ENCODE measurements around the gene HEXIM2.
A peak's percentile ranks its signal among the peaks of the same experiment; 100 is the strongest.

Gene HEXIM2

DNA sequence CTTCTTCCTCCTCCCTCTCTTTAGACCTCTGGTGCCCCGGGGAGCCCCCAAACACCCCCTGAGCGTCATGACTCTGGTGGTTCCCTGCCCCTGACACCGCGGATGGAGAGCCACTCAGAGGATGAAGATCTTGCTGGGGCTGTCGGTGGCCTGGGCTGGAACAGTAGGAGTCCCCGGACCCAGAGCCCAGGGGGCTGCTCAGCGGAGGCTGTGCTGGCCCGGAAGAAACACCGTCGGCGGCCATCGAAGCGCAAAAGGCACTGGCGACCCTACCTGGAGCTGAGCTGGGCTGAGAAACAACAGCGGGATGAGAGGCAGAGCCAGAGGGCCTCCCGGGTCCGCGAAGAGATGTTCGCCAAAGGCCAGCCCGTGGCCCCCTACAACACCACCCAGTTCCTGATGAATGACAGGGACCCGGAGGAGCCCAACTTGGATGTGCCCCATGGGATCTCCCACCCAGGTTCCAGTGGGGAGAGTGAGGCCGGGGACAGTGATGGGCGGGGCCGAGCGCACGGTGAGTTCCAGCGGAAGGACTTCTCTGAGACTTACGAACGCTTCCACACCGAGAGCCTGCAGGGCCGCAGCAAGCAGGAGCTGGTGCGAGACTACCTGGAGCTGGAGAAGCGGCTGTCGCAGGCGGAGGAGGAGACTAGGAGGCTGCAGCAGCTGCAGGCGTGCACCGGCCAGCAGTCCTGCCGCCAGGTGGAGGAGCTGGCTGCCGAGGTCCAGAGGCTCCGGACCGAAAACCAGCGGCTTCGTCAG lies 7.5 kb downstream of the HEXIM2 start:
- no peak for DNase-seq (ENCODE audit: low spot score)

DNA sequence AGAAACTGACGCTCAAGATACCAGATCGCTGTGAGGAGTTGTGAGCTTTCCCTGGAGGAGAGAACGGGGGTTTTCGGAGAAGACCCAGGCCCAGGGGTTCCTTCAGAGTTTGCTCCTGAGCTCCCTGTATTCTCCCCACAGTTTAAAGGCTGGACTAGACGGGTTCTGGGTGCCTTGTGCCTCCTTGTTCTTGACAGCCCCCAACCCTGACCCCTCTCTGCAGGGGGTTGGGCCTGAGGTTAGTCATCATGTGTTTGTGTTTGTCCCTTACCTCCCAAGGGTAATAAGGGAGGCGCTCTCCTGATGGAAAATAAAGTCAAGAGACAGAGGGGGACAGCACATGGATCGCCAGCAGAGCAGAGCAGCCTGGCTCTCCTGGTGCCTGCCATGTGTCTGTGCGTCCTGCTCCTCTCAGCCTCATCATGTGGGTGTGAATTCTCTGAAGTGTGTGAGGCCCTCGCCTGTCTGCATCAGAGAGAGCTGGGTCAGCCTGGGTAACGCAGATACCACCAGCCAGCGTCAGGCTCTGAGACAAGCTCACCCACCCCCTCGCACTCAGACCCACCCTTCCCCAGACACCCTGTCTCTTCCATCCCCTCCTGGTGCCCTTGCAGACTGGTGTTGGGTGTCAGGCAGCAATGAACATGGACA lies 8.7 kb downstream of the HEXIM2 start:
- DNase-seq (ENCODE audit: low spot score) = no peak

DNA sequence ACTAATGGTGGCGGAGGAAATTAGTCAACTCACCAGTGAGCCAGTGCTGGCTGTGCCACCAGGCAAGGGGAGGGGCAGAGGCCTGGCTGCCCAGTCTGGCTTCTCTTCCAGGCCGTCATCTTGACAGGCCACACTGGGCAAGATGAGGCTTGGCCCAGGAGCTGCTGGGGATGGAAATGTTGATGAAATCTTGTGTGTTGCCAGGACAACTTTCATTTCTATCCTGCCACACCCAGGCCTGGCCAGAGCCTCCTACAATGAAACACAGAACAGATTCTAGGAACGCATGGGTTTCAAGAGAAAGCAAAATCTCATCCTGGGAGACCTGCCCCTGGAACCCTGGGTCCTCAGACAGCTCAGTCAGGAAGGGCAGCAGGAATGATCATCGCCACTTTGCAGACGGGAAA lies 9.3 kb downstream of the HEXIM2 start:
- peak; percentile 84 for DNase-seq (ENCODE audit: low spot score)

DNA sequence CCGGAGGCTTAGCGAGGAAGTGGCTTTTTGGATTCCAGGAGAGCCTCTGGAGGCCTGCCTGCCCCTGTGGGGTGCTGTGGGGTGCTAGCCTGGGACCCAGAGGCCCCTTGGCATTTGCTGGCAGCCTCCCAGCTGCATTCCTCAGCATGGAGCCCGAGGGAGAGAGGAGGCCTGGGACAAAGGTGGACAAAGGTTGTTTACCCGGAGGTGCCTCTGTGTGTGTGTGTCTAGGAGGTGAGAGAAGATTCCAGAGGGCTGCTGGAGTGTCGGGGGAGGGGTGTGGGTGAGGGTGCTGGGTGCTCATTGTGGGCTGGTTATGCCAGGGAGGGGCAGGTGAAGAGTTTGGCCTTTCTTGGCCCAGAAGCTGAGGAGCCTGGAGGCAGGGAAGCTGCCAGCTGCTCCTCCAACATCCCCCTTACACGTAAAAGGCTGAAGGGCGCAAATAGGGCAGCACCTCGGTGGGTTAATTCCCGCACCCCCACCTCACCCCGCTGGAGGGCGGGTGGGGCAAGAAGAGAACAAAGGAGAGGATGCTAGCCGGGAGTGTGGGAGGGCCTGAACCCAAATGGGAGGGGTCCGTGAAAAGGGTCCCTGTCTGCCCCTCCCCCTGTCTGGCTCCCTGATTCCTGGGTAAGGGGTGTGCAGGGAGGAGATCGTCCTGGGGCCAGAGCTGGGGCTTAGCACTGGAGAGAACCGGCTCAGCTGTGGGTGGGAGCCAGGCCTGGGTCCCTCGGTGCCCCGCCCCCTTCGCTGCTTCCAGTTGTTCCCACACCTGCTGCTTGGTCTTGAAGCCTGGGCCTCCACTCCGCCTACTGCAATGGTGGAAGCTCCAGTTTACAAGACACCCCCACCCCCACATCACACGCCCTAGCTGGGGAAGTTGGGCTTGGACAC lies 9.9 kb downstream of the HEXIM2 start:
- DNase-seq (ENCODE audit: low spot score) = peak; percentile 62

DNA sequence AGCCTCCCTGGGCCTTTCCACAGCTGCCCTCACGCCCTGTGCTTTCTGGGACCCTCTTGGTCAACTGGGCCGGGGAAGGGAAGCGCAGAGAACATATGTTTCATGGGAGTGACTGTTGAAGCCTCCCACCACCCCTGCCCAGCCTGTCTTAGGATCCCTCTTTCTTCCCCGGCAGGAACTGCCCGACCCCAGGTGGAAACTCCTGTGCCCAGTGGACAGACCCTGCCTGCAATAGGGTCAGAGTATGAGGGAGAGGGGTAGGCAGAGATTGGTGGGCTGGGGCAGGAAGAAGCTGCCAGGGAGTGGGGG lies 10.5 kb downstream of the HEXIM2 start:
- no peak for DNase-seq (ENCODE audit: low spot score)

DNA sequence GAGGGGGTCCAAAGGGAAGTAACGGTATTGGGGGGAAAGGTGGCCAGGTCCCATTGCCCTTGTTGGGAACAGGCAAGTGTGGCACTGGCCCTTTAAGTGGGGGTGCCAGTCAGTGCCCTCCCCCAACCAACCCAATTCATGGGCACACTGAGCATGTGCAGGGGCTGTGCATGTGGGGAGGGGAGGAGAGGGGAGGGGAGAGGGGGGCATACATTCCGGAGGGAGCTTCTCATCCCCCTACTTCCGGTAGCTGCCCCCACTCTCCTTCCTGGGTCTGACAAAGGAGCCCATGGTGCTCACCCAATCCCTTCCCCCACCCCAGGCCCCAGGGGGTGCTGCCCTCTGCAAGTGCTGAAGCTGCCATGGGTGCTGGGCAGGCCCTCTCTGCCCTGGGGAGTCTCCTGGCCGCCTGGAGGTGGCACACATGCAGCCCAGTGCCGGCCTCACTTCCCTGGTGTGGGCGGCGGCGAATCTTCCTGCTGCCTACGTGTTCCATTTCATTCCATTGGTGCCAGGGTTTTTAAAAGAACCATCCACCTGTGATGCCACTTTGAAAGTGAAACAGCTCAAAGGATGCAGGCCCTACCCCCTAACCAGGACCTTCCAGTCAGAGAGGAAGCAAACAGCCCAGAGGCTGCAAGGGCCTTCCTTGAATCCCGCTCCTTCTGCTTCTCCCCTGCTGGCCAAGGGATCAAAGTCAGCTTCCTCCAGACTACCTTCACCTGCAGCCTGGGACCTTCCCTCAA lies 11.0 kb downstream of the HEXIM2 start:
- peak; percentile 88 for DNase-seq (ENCODE audit: low spot score)

DNA sequence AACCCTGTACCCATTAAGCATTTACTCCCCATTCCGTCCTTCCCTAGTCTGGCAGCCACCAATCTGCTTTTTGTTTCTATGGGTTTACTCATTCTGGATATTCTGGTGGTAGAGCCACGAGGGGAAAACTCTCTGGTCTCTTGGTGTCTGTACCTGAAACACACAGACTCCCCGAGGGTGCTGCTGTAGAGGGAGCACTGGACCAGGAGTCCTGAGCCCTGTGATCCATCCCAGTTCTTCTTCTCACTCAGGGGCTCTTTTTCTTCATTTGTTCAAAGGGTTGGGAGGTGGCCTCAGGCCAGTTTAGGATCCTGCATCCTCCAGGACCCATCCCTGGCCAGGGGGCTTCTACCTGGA lies 14.1 kb downstream of the HEXIM2 start:
- DNase-seq (ENCODE audit: low spot score) = no peak

DNA sequence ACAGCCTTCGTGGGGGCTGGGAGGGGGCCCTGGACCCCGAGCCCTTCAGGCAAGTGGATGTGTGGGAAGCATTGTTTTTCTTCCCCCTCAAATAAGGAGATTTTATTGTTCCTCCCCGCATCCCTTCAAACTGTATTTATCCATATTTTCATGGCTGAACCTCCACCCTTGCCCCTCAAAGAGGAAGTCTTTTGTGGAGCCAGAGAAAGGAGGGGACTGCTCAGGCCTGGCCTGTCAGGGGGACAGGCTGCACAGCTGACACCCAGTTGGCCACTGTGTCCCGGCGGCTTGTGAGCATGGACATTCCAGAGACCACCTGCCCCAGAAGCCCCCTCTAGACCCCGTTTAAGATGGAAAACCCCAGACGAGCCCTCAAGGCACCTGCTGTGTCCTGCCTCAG lies 15.9 kb downstream of the HEXIM2 start:
- DNase-seq (ENCODE audit: low spot score) = no peak

DNA sequence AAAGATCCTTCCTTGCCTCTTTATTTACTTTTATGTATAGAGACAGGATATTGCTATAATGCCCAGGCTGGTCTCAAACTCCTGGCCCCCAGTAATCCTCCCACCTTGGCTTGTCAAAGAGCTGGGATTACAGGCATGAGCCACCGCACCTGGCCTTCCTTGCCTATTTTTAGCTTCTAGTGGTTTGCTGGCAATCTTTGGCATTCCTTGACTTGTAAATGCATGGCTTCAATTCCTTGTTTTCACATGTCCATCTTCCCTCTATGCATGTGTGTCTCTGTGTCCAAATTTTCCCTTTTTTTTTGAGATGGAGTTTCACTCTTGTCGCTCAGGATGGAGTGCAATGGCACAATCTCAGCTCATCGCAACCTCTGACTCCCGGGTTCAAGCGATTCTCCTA lies 22.5 kb downstream of the HEXIM2 start:
- DNase-seq (ENCODE audit: low spot score) = no peak

DNA sequence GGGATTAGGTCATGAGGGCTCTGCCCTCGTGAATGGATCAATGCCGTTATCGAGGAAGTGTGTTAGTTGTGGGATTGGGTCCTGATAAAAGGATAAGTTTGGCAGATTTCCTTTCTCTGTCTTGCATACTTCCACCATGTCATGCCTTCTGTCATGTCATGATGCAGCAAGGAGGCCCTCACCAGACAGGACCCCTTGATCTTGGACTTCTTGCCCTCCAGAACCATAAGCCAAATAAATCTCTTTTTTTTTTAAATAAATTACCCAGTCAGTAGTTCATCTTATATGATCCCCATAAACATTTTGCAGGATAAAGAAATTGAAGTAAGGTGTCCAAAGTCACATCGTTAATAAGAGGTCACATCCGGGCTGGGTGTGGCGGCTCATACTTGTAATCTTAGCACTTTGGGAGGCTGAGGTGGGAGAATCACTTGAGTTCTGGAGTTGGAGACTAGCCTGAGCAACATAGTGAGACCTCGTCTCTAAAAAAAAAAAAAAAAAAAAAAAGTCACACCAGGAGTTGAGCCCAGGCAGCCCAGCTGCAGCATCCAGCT lies 25.2 kb downstream of the HEXIM2 start:
- no peak for DNase-seq (ENCODE audit: low spot score)

DNA sequence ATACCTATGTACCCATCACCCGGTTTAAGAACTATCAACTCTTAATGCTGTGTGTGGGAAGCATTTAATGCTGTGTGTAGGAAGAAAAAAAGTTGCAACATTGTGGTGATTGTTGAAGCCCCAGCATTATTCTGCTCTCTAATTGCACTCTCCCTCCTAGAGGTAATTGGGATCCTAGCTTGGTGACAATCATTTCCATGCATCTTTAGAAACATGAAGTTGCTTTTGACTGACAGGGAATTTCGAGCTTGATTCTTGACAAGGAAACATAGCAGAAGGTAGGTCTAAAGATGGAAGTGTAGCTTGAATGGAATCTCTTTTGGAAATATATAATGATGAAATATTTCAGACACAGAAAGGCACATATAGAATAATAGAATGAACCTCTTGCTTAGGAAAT lies 27.3 kb downstream of the HEXIM2 start:
- no peak for DNase-seq (ENCODE audit: low spot score)

DNA sequence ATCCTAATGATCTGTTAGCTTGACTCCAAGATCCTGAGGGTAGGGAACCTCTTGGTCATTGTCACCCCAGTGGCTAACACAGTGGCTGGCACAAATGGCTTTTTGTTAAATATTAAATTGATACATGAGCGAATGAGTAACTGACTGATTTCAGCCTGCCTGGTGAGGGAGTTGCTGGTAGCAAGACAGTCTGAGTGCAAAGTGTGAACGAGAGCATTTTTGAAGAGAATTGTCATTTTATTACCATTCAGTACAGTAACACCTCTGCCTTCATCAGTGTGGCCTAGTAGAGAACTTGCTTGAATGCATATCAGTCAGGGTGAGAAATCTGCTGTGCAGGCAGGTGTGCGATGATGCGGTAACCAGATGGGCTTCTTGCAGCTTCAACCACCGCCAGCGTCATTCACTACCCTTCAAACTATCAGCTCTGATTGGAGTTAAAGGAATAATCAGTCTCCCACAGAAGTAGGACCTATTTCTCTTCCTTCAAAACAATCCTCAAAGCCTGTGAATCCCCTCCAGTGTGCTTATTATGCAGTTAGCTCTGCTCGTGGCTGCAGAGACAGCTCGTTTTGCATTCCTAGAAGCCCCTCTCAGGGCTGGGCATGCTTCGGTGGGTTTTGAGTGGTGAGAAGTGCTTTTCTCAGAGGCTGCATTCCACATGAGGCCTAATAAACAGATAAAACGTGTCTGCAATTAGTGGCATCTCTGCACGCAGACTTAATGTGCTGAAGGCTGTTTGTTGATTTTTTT lies 29.0 kb downstream of the HEXIM2 start:
- DNase-seq (ENCODE audit: low spot score) = no peak

DNA sequence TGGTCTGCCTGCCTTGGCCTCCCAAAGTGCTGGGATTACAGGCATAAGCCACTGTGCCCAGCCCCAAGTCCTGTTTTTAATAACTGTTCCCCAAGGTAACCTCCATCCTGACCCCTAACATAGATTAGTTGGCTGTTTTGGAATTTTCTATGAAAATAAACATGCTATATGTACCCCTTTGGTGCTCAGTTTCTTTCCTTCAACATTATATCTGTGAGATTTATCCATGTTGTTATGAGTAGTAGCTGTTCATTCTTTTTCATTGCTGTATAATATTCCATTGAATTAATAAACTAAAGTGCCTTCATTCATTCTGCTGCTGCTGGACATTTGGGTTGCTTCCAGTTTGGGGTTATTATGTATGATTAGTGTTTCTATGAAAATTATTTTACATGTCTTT lies 33.7 kb downstream of the HEXIM2 start:
- DNase-seq (ENCODE audit: low spot score) = no peak

DNA sequence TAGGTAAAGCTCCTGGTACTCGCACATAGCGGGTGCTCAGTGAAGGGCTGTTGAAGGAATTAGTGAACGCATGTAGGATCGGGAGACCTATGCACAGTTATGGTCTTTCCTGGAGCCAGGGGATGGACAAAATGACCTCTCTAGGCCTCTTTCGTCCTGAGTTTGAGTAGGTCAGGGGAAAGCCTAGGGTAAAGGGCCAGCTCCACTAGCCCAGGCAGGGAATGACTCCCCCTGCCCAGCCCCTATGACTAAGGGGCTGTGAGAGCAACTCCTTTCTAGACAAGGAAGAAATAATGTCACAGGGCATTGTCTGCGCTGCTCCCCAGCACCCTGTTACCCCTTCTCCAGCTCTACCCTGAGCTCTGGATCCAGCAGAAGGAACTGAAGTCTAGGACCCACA lies 35.4 kb downstream of the HEXIM2 start:
- peak; percentile 2 for DNase-seq (ENCODE audit: low spot score)

DNA sequence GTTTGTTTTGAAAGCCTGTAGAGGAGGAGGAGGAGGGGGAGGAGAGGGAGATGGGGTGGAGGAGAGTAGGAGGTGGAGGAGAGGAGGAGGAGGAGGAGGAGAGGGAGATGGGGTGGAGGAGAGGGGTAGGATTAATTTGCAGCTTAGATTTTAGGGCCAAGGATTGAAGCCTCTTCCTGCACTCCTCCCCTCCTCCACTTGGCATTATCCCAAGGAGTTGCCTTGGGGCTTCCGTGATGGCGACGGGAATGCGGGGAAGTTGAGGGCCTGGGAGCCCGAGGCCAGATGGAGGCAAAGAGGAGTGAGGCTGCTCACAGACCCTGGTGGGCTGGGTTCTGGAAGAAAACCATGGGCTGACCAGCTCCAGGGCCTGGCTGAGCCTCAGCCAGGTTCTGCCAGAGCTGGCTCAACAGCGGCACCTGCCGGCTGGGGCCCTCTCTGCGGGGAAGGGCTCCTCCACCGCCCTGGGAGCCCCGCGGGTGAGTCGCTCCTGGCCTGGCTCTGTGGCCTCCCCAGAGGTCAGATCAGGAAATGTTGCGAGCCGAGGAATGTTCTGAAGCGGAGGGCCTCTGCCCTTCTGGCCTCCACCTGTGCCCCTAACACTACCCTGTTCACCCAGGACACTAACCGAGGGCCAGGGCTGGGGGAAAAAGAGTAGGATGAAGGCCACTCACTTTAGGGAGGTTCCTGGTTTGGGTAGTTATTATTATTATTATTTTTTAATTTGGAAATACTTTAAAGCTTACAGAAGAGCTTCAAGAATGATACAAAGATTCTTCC lies 36.1 kb downstream of the HEXIM2 start:
- peak; percentile 96 for DNase-seq (ENCODE audit: low spot score)

DNA sequence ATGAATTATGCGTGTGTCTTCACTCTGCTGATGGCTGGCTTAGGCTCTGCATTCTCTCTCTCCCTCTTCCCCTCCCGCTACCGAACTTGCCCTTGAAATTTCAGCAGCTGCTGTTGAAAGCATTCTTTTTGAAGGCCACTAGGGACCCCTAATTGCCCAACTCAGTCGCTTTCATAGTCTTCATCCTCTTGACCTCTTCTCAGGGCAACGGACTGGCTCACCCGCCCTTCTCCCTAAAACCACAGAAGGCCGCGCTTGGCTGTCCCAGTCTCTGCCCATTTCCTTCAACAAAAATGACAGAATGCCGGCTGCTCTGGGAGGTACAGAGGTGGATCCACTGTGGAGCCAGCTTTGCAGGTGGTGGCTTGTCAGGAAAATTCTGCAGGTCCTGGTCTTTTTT lies 39.0 kb downstream of the HEXIM2 start:
- no peak for DNase-seq (ENCODE audit: low spot score)

DNA sequence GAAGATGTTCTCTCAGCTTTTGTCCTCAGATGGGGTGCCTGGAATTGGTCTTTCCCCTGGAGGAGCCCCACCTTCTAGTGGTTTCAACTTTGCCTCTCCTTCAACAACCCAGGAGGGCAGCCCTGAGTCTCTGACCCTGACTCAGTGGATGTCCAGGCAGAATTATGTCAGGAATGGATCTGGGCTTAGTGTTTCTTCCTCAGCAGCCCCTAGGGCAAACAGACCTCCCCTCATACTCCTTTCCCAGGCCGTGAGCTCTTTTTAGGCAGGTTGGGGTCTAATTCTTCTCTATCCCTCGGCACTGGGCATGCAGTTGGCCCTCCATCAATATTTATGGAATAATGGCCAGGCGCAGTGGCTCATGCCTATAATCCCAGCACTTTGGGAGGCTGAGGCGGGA lies 39.8 kb downstream of the HEXIM2 start:
- DNase-seq (ENCODE audit: low spot score) = no peak

DNA sequence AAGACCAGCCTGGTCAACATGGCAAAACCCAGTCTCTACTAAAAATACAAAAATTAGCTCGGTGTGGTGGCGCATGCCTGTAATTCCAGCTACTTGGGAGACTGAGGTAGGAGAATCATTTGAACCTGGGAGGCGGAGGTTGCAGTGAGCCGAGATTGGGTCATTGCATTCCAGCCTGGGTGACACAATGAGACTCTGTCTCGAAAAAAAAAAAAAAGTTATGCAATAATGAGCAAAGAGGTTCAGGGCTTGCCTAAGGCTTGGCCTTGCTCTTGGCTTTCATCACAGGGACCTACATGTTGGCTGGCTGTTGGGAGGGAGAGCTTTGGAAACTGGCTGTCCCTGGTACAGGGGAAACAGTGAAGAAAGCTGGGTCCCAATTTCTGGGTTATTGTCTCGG lies 40.2 kb downstream of the HEXIM2 start:
- peak; percentile 63 for DNase-seq (ENCODE audit: low spot score)

DNA sequence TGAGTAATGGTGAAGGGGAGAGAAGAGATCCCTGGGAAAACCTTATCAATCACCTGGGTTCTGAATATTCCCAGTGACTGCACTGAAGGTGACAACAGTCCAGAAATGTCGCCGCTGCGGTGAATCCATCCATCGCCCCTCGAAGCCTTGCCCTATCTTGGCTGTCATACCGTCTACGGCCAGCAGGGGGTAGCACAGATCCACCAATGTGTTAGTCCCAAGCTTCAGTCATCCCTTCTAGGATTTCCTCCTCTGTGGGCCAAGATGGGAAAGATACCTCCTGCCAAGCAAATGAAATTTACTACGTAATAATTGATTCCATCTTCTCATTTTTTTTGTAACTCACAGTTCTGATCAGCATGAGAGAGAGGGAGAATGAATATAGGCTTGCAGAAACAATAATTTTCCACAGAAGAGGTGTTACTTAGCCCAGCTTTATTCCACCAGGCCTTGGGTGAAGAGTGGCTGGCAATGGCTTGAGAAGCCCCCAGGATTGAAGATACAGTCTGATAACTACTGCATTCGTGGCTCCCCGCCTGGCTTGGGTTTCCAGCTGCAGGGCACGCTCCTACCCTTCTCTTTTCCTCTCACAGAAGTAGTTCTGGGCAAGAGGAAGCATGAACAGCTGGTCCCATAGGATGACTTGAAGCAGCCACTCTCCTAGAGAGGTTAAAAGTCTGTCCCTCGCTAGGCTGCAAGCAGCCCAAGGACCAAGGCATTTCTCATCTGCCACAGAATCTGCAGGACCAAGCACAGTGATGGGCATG lies 57.4 kb downstream of the HEXIM2 start:
- peak; percentile 91 for DNase-seq (ENCODE audit: low spot score)

All from GM03348 (cell line).